Left hindlimb (tissue), 1 donor: ENCODE measurements around the gene LCN2.
"Not testable (repeated sequence)": the region's sequence is repeated elsewhere in the genome, so short reads cannot be mapped to it uniquely, and the experiment has no call there.

ENCODE experiments used
- DNase-seq: peaks from one replicate; pipeline ENCODE4 v3.0.0-alpha.2; 2018

LCN2 gene

GRCh38 chr9:128149001-128149701, at the start of gene LCN2:
LCN2 (plus strand) TSS chr9:128149453; CDS start chr9:128149526, 73 bp downstream.
- peak; percentile 35 for DNase-seq

- DNase-seq, result no peak
These were observed 49.2 kb upstream of the LCN2 start for GRCh38 chr9:128099932-128100491.

GRCh38 chr9:128100581-128100980, 48.7 kb upstream of the LCN2 start:
- no peak for DNase-seq

DNA sequence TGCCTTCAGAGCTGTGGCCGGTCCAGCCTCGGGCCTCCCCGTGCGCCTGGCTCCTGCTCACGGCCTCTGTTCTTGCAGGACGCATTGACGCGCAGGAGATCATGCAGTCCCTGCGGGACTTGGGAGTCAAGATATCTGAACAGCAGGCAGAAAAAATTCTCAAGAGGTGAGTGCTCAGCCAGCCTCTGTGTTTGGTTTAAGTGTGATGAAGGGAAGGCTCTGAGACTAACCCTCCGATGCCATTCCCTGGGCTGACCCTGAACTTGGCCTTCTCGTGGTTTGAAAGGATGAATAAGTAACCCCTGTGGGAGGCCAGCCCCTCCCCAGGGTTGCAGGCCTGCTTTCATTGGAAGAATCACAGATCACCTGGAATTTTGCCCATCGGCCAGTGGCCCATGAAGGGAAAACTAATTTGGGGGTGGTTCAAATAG, 48.0 kb upstream of the LCN2 start:
- no peak for DNase-seq

DNA sequence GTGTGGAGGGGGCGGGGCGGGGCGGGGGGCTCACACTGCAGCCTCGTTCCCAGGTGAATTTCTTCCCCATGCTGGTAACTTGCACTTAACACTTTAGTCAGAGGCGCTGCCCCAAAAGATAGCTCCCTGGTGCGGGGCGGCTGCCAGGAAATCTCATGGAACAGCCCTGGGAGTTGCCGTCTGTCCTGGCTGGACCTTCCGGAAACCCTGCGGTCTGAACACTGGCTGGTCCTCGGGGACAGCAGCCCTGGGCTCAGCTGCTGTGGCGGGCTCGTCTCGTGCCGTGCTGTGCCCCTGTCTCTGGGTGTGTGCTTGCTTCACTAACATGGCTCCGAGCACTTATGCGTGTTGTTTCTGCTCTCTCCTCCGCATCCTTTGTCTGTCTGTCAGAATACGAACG, 47.6 kb upstream of the LCN2 start:
- no peak for DNase-seq

- DNase-seq, result no peak
These were observed 47.1 kb upstream of the LCN2 start for GRCh38 chr9:128102196-128102595.

DNA sequence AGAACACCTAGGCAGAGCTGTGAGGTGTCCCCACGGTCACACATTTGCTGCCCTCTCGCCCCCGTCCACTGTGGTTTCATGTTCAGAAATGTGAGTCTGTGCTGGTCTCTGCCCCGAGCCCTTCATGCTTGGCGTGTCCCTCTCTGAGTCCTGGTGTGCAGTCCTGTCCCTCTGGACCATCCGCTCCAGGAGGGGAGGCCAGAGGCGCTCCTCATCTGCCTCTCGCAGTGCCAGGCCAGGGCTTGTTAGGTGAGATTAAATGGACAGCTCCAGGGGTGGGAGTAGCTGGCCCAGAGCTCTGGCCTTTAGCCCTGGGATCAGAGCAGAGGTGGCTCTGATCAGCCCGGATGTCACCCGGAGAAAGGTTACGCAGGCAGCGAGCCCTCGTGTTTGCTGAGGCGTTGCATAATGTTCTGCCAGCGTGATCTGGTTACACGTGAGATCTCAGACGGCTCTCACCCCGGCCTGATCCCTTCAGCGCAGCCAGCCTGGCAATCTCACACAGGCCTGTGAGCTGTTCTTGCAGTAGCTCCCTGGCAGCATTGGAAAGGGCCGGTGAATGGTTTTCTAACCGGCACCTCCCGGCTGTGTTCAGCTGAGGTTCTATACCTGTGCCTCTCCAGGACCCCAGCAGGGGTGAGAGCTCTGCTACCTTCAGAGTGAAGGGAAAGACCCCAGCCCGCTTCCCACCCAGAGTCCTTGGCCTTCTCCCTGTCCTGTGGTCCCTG, 46.2 kb upstream of the LCN2 start:
- DNase-seq, result no peak

DNA sequence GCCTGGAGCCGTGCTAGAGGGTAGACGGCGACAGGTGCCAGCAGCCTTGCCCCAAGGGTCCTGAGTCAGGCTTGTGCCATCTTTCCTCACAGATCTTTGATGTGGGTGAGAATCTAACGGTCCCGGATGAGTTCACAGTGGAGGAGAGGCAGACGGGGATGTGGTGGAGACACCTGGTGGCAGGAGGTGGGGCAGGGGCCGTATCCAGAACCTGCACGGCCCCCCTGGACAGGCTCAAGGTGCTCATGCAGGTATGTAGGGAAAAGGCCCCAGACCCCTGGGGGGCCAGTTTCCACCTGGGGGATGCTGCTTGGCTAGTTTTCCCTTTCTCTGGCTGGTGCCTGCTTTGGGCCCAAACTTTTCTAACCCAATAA, 45.7 kb upstream of the LCN2 start:
- no peak for DNase-seq

- DNase-seq, result no peak
These were observed 45.1 kb upstream of the LCN2 start for GRCh38 chr9:128104171-128104618.

- no peak for DNase-seq
These were observed 43.6 kb upstream of the LCN2 start for GRCh38 chr9:128105538-128106175.

GRCh38 chr9:128106181-128106939, 42.9 kb upstream of the LCN2 start:
- DNase-seq, result no peak

- no peak for DNase-seq
These were observed 42.2 kb upstream of the LCN2 start for GRCh38 chr9:128106940-128107467.

DNA sequence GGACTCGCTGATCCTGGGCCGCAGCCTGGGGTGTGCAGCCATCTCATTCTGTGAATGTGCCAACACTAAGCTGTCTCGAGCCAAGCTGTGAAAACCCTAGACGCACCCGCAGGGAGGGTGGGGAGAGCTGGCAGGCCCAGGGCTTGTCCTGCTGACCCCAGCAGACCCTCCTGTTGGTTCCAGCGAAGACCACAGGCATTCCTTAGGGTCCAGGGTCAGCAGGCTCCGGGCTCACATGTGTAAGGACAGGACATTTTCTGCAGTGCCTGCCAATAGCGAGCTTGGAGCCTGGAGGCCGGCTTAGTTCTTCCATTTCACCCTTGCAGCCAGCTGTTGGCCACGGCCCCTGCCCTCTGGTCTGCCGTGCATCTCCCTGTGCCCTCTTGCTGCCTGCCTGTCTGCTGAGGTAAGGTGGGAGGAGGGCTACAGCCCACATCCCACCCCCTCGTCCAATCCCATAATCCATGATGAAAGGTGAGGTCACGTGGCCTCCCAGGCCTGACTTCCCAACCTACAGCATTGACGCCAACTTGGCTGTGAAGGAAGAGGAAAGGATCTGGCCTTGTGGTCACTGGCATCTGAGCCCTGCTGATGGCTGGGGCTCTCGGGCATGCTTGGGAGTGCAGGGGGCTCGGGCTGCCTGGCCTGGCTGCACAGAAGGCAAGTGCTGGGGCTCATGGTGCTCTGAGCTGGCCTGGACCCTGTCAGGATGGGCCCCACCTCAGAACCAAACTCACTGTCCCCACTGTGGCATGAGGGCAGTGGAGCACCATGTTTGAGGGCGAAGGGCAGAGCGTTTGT, 41.6 kb upstream of the LCN2 start:
- DNase-seq, result no peak

GRCh38 chr9:128108269-128109049, 40.8 kb upstream of the LCN2 start:
- DNase-seq, result no peak

- DNase-seq, result no peak
These were observed 40.1 kb upstream of the LCN2 start for GRCh38 chr9:128109050-128109709.

- not testable (repeated sequence) for DNase-seq
These were observed 37.5 kb upstream of the LCN2 start for GRCh38 chr9:128111726-128112125.

DNA sequence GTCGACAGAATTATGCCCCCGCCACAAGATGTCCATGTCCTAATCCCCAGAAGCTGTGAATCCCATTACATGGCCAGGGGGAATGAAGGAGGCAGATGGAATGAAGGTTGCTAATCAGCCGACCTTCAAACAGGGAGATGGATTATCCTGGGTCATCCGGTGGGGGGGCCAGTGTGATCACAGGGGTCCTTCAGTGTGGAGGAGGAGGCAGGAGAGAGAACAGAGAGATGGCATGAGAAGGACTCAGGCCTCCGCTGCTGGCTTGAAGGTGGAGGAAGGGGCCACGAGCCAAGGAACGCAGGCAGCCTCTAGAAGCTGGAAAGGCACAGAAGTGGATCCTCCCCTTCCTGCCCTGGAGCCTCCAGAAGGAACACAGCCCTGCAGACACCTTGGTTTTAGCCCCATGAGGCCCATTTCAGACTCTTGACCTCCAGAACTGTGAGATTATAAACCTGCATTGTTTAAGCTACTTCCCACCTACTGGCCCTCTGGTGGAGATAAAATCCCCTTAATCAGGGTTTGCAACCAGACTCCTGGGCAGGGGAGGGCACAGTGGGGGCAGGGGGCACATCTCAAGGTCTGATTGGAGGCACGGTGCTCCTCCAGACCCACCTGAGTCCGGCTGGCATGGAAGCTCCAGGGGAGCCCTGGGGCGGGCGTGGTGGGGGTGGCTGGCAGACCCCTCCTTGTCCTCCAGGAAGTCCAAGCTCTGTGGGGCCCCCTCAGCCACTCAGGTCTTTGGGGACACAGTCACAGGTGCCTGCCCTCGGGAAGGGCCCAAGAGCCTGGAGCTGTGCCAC, 35.5 kb upstream of the LCN2 start:
- DNase-seq, result peak; percentile 13

- DNase-seq, result peak; percentile 34
These were observed 34.7 kb upstream of the LCN2 start for GRCh38 chr9:128114326-128115186.
